ENCODE measurements around the gene FHAD1. TPM values are rescaled to one million over a fixed set of nuclear protein-coding genes. Genes with fewer than 3 reads are reported as not detected.

The FHAD1 gene
- total and polyA plus RNA-seq, 2 experiments from 2014 or later: 0.24 to 0.74 TPM

GRCh38 chr1:15254559-15254958 is 7.5 kb downstream of the FHAD1 start:
- no peak for TF ChIP-seq CTCF (IDR thresholded peaks at IDR 0.05; ENCODE audit: low read depth, low read length)
- Histone ChIP-seq H3K9me3 (ENCODE audit: low read depth) (no peaks in the 10 kb centered on the region), H3K27me3 (no peaks in the 10 kb centered on the region), H3K27ac (no peak overlapping the region), H3K36me3 (no peaks in the 10 kb centered on the region), H3K4me3 (no peak overlapping the region), H3K4me1 (ENCODE audit: low read depth) (peaks cover 3% of the 10 kb centered on the region)
- no peak for DNase-seq (ENCODE audit: low read depth in 1 of 2, low spot score in 1 of 2)

- TF ChIP-seq CTCF (IDR thresholded peaks at IDR 0.05; ENCODE audit: low read depth, low read length): no peak
- no peak overlapping the region for H3K27ac ChIP-seq
- H3K4me3 ChIP-seq: no peak overlapping the region
- H3K9me3 ChIP-seq (ENCODE audit: low read depth): no peaks in the 10 kb centered on the region
- H3K4me1 ChIP-seq (ENCODE audit: low read depth): no peaks in the 10 kb centered on the region
- H3K36me3 ChIP-seq: no peaks in the 10 kb centered on the region
- DNase-seq (ENCODE audit: low read depth in 1 of 2, low spot score in 1 of 2): no peak
- H3K27me3 ChIP-seq: no peaks in the 10 kb centered on the region
These were observed 8.6 kb downstream of the FHAD1 start for GRCh38 chr1:15255582-15256149.

GRCh38 chr1:15256584-15256983 is 9.6 kb downstream of the FHAD1 start:
- no peaks in the 10 kb centered on the region for H3K36me3 ChIP-seq
- H3K9me3 ChIP-seq (ENCODE audit: low read depth): no peaks in the 10 kb centered on the region
- DNase-seq (ENCODE audit: low read depth in 1 of 2, low spot score in 1 of 2): no peak
- TF ChIP-seq CTCF (IDR thresholded peaks at IDR 0.05; ENCODE audit: low read depth, low read length): no peak
- no peaks in the 10 kb centered on the region for H3K27me3 ChIP-seq
- H3K27ac ChIP-seq: no peak overlapping the region
- H3K4me3 ChIP-seq: no peak overlapping the region
- H3K4me1 ChIP-seq (ENCODE audit: low read depth): no peaks in the 10 kb centered on the region

GRCh38 chr1:15257309-15257708 is 10.3 kb downstream of the FHAD1 start:
- no peak for DNase-seq (ENCODE audit: low read depth in 1 of 2, low spot score in 1 of 2)
- no peak for TF ChIP-seq CTCF (IDR thresholded peaks at IDR 0.05; ENCODE audit: low read depth, low read length)
- no peak overlapping the region for H3K4me3 ChIP-seq
- H3K9me3 ChIP-seq (ENCODE audit: low read depth): no peaks in the 10 kb centered on the region
- no peaks in the 10 kb centered on the region for H3K36me3 ChIP-seq
- H3K27ac ChIP-seq: no peak overlapping the region
- H3K27me3 ChIP-seq: no peaks in the 10 kb centered on the region
- H3K4me1 ChIP-seq (ENCODE audit: low read depth): no peaks in the 10 kb centered on the region

- Histone ChIP-seq H3K4me3 (no peak overlapping the region), H3K36me3 (no peaks in the 10 kb centered on the region), H3K27ac (no peak overlapping the region), H3K4me1 (ENCODE audit: low read depth) (no peaks in the 10 kb centered on the region), H3K9me3 (ENCODE audit: low read depth) (no peaks in the 10 kb centered on the region), H3K27me3 (no peaks in the 10 kb centered on the region)
- DNase-seq (ENCODE audit: low read depth in 1 of 2, low spot score in 1 of 2): peak in 1 of 2 donors; percentile 43
- no peak for TF ChIP-seq CTCF (IDR thresholded peaks at IDR 0.05; ENCODE audit: low read depth, low read length)
These were observed 12.0 kb downstream of the FHAD1 start for GRCh38 chr1:15258833-15259621.

Measured in cardiac muscle cell (in vitro differentiated cells and primary cell).